K562 (cell line): Measurements from ENCODE around the gene APOBEC3C. TPM values are rescaled to one million over a fixed set of nuclear protein-coding genes. Genes with fewer than 3 reads are reported as not detected.
A peak's percentile ranks its signal among the peaks of the same experiment; 100 is the strongest.

Source experiments
- CBX2 ChIP-seq: fragments of 200-600 bp; sonication (generic); IDR thresholded peaks from one replicate; pipeline ENCODE4 v1.6.1; 2012; ENCODE audit warnings: mild to moderate bottlenecking, low read length, inconsistent platforms; ENCODE audit not compliant: insufficient read depth, poor library complexity, severe bottlenecking
- CBX8 ChIP-seq: fragments of 200-600 bp; sonication (generic); IDR thresholded peaks from 2 replicates; pipeline ENCODE4 v1.6.1; 2012; ENCODE audit warnings: borderline replicate concordance, mixed run types, low read depth, mild to moderate bottlenecking, moderate library complexity, mixed read lengths, low read length, control low read depth, inconsistent platforms; ENCODE audit not compliant: poor library complexity, severe bottlenecking; ENCODE audit errors: extremely low read depth
- CREM ChIP-seq: IDR thresholded peaks from 2 replicates; pipeline ENCODE4 v1.6.1; 2014; ENCODE audit warnings: antibody characterized with exemption, low read depth
- ERF ChIP-seq: fragments of 450-650 bp; formaldehyde crosslinking; IDR thresholded peaks from 2 replicates; pipeline ENCODE4 v1.4.0; 2020; ENCODE audit warnings: mild to moderate bottlenecking, mixed read lengths
- FOXJ3 ChIP-seq: sonication (generic); formaldehyde crosslinking; IDR thresholded peaks from 2 replicates; pipeline ENCODE4 v1.4.0; 2020; ENCODE audit warnings: mild to moderate bottlenecking, missing genetic modification reagents
- MXI1 ChIP-seq: IDR thresholded peaks from 2 replicates; pipeline ENCODE4 v1.6.1; 2011; ENCODE audit warnings: low read depth, mild to moderate bottlenecking, improper control_type of control experiment, low read length
- NFIX ChIP-seq: fragments of 250-450 bp; sonication (Bioruptor Pico); IDR thresholded peaks from 2 replicates; pipeline ENCODE4 v1.4.0; 2020; ENCODE audit warnings: low read depth, mild to moderate bottlenecking, moderate library complexity
- NFRKB ChIP-seq: fragments of 450-650 bp; IDR thresholded peaks from 2 replicates; pipeline ENCODE4 v1.6.1; 2016; ENCODE audit warnings: low read depth
- PTBP1 ChIP-seq: fragments of 200-400 bp; formaldehyde crosslinking; IDR thresholded peaks from 2 replicates; pipeline ENCODE4 v1.6.1; 2017; ENCODE audit warnings: low read depth, low read length
- PTTG1 ChIP-seq: fragments of 450-650 bp; IDR thresholded peaks from 2 replicates; pipeline ENCODE4 v1.6.1; 2016; ENCODE audit warnings: low read depth, mild to moderate bottlenecking, missing genetic modification characterization, missing compliant biosample characterization
- SAFB ChIP-seq: fragments of 200-400 bp; formaldehyde crosslinking; IDR thresholded peaks from 2 replicates; pipeline ENCODE4 v1.6.1; 2017; ENCODE audit warnings: low read depth, low read length, borderline replicate concordance
- SIRT6 ChIP-seq: IDR thresholded peaks from one replicate; pipeline ENCODE4 v1.6.1; 2012; ENCODE audit warnings: low read depth, mild to moderate bottlenecking, control low read depth, inconsistent platforms, low read length, moderate library complexity
- TAL1 ChIP-seq: fragments of 450-650 bp; IDR thresholded peaks from 2 replicates; pipeline ENCODE4 v1.6.1; 2016; ENCODE audit warnings: mild to moderate bottlenecking
- TEAD4 ChIP-seq, 2 experiments: sonication (generic) in 1 of 2; formaldehyde crosslinking in 1 of 2; IDR thresholded peaks; 2 replicates each; pipeline versions ENCODE4 v1.6.1 to v1.8.0; 2012 to 2022; ENCODE audit warnings: borderline replicate concordance in 1 of 2, inconsistent platforms in 1 of 2, low read length in 1 of 2, mild to moderate bottlenecking in 1 of 2, missing genetic modification reagents in 1 of 2
- ZNF24 ChIP-seq: fragments of 450-650 bp; IDR thresholded peaks from 2 replicates; pipeline ENCODE4 v1.6.1; 2016
- ZNF586 ChIP-seq: fragments of 450-650 bp; formaldehyde crosslinking; conservative IDR thresholded peaks from 2 replicates; pipeline ENCODE4 v1.4.0; 2020; ENCODE audit warnings: mild to moderate bottlenecking, moderate library complexity
- ZSCAN29 ChIP-seq: fragments of 450-650 bp; IDR thresholded peaks from 2 replicates; pipeline ENCODE4 v1.6.1; 2017
- polyA plus RNA-seq, 8 experiments: library from polyadenylated mRNA; depleted of rRNA in 4 of 8; stranded (reverse) in 5 of 8; unstranded in 3 of 8; fragments of >200 nt; fragmentation: Nextera tagmentation in 2 of 8; fragmentation: Illumina TruSeq in 1 of 8; extraction: Ambion mirVana in 2 of 8; extraction: Trizol in 1 of 8; gene quantifications; 2 replicates each; pipeline versions ENCODE4 v1.2.1 to v1.2.3, GENCODE V29; 2011 to 2014; ENCODE audit warnings: inconsistent platforms in 1 of 8, missing spikeins in 1 of 8
- total RNA-seq, 7 experiments: library from RNA; depleted of rRNA in 6 of 7; stranded (reverse); fragments of >200 nt in 6 of 7; fragmentation: Illumina TruSeq in 2 of 7; extraction: Trizol in 2 of 7; gene quantifications; 2 replicates each; pipeline versions ENCODE4 v1.2.1 to v1.2.3, GENCODE V29; 2011 to 2021; ENCODE audit warnings: low replicate concordance in 1 of 7
- TF ChIP-seq, protein P1 (sequence below): fragments of 450-650 bp; IDR thresholded peaks from 2 replicates; pipeline ENCODE4 v1.7.0; 2016; ENCODE audit warnings: borderline replicate concordance
- TF ChIP-seq, protein P2 (sequence below): fragments of 250-450 bp; sonication (Bioruptor Pico); IDR thresholded peaks from 2 replicates; pipeline ENCODE4 v1.5.0; 2020; ENCODE audit warnings: mild to moderate bottlenecking, borderline replicate concordance
- TF ChIP-seq, protein P3 (sequence below): sonication (generic); formaldehyde crosslinking; IDR thresholded peaks from 2 replicates; pipeline ENCODE4 v1.8.0; 2022; ENCODE audit warnings: mild to moderate bottlenecking, low read depth, missing genetic modification reagents

Gene APOBEC3C
- total and polyA plus RNA-seq, 9 of the 15 experiments (the other 6 are each of a cell fraction or from before 2014, with no cell fraction given), result 12.4 to 285 (median 55.5) TPM

DNA sequence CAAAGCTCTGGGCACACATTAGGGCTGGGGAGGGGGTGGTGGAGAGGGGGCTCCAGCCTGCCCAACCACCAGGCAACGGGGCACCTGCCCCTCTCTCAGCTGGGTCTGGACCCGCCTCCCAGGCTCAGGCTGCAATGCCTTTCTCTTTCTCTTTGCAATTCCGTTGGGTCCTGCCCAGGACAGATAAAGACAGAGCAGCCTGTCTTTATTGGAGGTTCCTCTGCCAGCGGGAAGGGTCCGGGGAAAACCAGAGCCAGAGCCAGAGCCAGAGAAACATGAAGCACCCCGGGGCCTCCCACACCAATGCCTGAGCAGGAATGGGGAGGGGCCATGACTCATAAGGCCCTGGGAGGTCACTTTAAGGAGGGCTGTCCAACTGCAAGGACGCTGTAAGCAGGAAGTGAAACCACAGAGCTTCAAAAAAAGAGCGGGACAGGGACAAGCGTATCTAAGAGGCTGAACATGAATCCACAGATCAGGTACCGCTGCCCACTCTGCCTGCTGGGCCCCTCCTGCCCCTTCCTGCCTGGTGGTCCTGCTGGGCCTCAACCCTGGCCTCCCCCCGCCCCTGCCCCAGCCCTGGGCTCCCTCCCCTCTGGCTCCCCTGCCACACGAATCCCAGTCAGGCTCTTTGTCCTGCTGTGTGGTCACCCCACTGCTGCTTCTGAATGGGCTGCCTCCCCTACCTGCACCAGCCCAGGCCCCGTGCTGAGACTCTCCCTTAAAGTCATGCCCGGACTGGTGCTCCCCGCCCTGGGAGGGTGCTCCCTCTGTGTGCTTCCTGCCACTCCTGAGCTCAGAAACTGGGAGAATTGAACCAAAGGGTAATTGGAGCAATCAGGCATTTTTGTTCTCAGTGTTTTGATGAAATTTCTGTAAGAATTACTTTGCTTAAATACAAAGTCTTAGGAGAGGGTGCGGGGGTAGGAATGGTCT, 31.8 kb upstream of the APOBEC3C start, which contains the start of gene APOBEC3B (continued):
- TF ChIP-seq TEAD4 (IDR thresholded peaks at IDR 0.05; ENCODE audit: low read length) (no peak; the same call in 1 of the 2 replicates), TEAD4 (CRISPR knock-in tag; IDR thresholded peaks at IDR 0.05; ENCODE audit: borderline replicate concordance) (no peak), SIRT6 (no peak), NFRKB (no peak), FOXJ3 (CRISPR knock-in tag) (no peak), CREM (peak; percentile 43; the same call in 1 of the 2 replicates), SAFB (no peak), PTTG1 (tag) (no peak), ERF (CRISPR knock-in tag) (no peak), TAL1 (no peak), ZNF24 (no peak), MXI1 (no peak), NFIX (CRISPR knock-in tag) (no peak), ZNF586 (CRISPR knock-in tag) (no peak), CBX8 (no peak), CBX2 (no peak), ZSCAN29 (no peak), PTBP1 (no peak)
- TF ChIP-seq, protein P1, sequence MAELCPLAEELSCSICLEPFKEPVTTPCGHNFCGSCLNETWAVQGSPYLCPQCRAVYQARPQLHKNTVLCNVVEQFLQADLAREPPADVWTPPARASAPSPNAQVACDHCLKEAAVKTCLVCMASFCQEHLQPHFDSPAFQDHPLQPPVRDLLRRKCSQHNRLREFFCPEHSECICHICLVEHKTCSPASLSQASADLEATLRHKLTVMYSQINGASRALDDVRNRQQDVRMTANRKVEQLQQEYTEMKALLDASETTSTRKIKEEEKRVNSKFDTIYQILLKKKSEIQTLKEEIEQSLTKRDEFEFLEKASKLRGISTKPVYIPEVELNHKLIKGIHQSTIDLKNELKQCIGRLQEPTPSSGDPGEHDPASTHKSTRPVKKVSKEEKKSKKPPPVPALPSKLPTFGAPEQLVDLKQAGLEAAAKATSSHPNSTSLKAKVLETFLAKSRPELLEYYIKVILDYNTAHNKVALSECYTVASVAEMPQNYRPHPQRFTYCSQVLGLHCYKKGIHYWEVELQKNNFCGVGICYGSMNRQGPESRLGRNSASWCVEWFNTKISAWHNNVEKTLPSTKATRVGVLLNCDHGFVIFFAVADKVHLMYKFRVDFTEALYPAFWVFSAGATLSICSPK, result no peak
- TF ChIP-seq, protein P2, sequence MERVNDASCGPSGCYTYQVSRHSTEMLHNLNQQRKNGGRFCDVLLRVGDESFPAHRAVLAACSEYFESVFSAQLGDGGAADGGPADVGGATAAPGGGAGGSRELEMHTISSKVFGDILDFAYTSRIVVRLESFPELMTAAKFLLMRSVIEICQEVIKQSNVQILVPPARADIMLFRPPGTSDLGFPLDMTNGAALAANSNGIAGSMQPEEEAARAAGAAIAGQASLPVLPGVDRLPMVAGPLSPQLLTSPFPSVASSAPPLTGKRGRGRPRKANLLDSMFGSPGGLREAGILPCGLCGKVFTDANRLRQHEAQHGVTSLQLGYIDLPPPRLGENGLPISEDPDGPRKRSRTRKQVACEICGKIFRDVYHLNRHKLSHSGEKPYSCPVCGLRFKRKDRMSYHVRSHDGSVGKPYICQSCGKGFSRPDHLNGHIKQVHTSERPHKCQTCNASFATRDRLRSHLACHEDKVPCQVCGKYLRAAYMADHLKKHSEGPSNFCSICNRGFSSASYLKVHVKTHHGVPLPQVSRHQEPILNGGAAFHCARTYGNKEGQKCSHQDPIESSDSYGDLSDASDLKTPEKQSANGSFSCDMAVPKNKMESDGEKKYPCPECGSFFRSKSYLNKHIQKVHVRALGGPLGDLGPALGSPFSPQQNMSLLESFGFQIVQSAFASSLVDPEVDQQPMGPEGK, result no peak
- TF ChIP-seq, protein P3, sequence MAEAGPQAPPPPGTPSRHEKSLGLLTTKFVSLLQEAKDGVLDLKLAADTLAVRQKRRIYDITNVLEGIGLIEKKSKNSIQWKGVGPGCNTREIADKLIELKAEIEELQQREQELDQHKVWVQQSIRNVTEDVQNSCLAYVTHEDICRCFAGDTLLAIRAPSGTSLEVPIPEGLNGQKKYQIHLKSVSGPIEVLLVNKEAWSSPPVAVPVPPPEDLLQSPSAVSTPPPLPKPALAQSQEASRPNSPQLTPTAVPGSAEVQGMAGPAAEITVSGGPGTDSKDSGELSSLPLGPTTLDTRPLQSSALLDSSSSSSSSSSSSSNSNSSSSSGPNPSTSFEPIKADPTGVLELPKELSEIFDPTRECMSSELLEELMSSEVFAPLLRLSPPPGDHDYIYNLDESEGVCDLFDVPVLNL (CRISPR knock-in tag), result peak; percentile 75; the same call in 1 of the 2 replicates
